HG02884 (cell line): Measurements from ENCODE around the gene CAMSAP1.

Source experiments
- ATAC-seq: cut with Tn5 transposase; IDR thresholded peaks from one replicate; pipeline ENCODE4 v1.9.1; 2021; ENCODE audit warnings: mild to moderate bottlenecking, moderate library complexity; ENCODE audit not compliant: unreplicated experiment

Gene CAMSAP1

GRCh38 chr9:135793221-135794056 lies 113.9 kb downstream of the CAMSAP1 start:
- ATAC-seq = no peak

- no peak for ATAC-seq
Measured at GRCh38 chr9:135792268-135793128, 114.8 kb downstream of the CAMSAP1 start.

GRCh38 chr9:135791431-135792267 lies 115.7 kb downstream of the CAMSAP1 start:
- no peak for ATAC-seq

GRCh38 chr9:135790850-135791249 lies 116.5 kb downstream of the CAMSAP1 start:
- no peak for ATAC-seq

GRCh38 chr9:135790356-135790755 lies 117.0 kb downstream of the CAMSAP1 start:
- no peak for ATAC-seq

- no peak for ATAC-seq
Measured at GRCh38 chr9:135789838-135790291, 117.5 kb downstream of the CAMSAP1 start.

- ATAC-seq = no peak
Measured at GRCh38 chr9:135788576-135789300, 118.6 kb downstream of the CAMSAP1 start.

GRCh38 chr9:135787776-135788575 lies 119.4 kb downstream of the CAMSAP1 start:
- no peak for ATAC-seq

- no peak for ATAC-seq
Measured at GRCh38 chr9:135787317-135787716, 120.0 kb downstream of the CAMSAP1 start.

GRCh38 chr9:135786146-135786690 lies 121.1 kb downstream of the CAMSAP1 start:
- no peak for ATAC-seq

- ATAC-seq = no peak
Measured at GRCh38 chr9:135785013-135785575, 122.3 kb downstream of the CAMSAP1 start.

GRCh38 chr9:135783540-135784245 lies 123.7 kb downstream of the CAMSAP1 start:
- no peak for ATAC-seq

- ATAC-seq = no peak
Measured at GRCh38 chr9:135782946-135783345, 124.4 kb downstream of the CAMSAP1 start.

GRCh38 chr9:135780626-135781025 lies 126.7 kb downstream of the CAMSAP1 start:
- ATAC-seq = no peak

GRCh38 chr9:135780086-135780485 lies 127.3 kb downstream of the CAMSAP1 start:
- no peak for ATAC-seq

- no peak for ATAC-seq
Measured at GRCh38 chr9:135779571-135779970, 127.8 kb downstream of the CAMSAP1 start.

GRCh38 chr9:135778421-135778820 lies 128.9 kb downstream of the CAMSAP1 start:
- ATAC-seq = no peak

- no peak for ATAC-seq
Measured at GRCh38 chr9:135777623-135778177, 129.6 kb downstream of the CAMSAP1 start.
